NB4 (cell line): Measurements from ENCODE around the gene AADACL2.

ENCODE experiments used
- CTCF ChIP-seq: IDR thresholded peaks from one replicate; pipeline ENCODE4 v1.5.1; 2012; ENCODE audit warnings: low read depth, low read length
- POLR2A ChIP-seq: IDR thresholded peaks from 2 replicates; pipeline ENCODE4 v1.6.1; 2011; ENCODE audit warnings: mild to moderate bottlenecking; ENCODE audit not compliant: insufficient read length; ENCODE audit errors: extremely low read depth

GRCh38 chr3:151722856-151723255 lies 10.9 kb upstream of the AADACL2 start:
- TF ChIP-seq CTCF (no peak), POLR2A (no peak)
